Stimulated activated CD4-positive, alpha-beta T cell treated with anti-CD3 and anti-CD28 coated beads, Interleukin-15, amount 100 ng/mL, for 48 hours (primary cell): Measurements from ENCODE around the gene SERINC3.

Source experiments
- DNase-seq, 2 donors: peaks; one replicate each; pipeline ENCODE4 v3.0.0-alpha.2; 2020; ENCODE audit warnings: low read depth in 2 of 2

The SERINC3 gene

DNA sequence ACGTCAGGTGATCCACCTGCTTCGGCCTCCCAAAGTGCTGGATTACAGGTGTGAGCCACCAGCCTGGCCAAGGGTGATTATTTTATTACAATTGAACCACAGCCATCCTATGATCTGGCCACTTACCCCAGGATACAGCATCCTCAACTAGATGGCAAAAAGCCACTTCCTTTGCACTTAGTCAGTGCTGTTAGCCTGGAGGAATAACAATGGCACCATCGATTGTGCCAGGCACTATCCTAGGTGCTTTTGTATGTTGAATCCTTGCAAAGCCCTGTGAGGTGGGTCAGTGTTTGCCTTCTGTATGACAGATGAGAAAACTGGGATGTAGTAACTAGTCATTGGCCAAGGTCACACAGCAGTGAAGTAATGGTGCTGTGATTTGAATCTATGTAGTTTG is 57.4 kb downstream of the SERINC3 start:
- DNase-seq, result no peak

DNA sequence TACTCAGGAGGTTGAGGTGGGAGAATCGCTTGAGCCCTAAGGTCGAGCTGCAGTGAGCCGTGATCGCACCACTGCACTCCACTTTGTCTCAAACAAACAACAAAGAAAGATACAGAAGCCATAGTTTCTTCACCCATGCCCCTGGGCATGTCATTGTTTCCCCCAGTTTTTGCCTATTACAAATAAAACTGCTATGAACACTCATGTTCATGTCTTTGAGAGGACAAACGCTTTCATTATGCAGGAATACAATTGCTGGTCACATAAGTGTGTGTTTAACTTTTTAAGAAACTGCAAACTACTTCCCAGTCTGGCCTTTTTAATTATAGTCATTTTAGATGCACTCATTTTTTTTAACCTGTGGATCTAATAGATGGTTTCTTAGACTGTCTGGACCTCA is 58.4 kb downstream of the SERINC3 start:
- no peak for DNase-seq

DNA sequence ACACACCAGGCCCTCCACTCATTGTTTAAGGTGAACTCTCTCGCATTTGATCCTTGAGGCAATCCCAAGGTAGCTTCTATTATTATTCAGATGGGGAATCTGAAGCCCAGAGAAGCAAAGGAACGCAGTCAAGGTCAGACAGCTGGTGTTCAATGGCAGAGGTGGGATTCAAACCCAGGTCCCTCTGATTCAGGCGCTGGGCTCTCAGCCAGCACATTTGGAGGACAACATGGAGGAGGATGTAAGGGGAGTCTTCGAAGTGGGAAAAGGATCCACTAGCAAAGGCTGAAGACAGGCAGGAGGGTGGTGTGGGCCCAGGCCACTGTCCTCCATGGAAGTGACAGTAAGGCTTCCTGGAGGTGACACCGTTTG is 60.1 kb downstream of the SERINC3 start:
- no peak for DNase-seq

DNA sequence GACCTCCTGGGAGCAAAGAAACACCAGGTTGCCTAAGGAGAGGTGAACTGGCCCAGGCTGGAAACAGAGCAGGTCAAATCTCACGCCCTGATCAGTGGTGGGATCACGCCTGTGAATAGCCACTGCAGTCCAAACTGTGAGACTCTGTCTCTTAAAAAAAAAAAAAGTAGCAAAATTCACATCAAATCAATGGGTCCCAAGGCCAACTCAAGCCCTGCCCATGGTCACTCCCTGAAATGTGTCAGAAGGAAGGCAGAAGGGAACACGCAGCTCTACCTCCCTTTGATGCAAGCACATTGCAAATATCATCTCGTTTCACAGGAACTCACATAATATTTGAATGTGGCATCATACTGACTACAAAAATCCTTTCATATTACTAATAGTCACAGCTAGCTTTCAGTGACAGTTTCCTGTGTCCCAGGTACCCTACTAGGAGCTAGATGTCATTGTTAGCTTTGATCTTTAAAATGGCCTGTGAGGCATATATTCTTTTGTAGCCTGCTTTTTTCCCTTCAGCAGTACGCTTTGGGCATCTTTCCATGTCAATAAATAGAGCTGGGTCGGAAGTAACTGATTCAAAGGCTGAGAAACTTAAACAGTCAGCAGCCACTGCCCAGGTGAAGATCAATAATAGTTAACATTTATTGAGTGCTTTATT is 60.6 kb downstream of the SERINC3 start:
- no peak for DNase-seq

DNA sequence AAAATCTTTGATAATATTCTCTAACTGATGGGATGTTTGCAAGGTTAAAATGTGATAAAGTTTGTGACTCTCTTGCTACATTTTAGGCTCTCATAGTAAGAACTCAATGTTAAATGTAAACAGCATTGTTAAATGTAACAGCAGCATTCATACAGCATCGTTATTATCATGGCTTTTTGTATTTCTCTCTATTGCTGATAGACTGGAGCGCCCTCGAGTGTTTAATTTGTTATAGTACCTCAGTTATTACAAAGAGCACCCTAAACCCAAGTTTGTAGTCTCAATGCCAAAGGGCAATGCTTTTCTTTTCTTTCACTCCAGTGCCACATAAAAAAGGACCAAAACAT is 61.1 kb downstream of the SERINC3 start:
- no peak for DNase-seq

DNA sequence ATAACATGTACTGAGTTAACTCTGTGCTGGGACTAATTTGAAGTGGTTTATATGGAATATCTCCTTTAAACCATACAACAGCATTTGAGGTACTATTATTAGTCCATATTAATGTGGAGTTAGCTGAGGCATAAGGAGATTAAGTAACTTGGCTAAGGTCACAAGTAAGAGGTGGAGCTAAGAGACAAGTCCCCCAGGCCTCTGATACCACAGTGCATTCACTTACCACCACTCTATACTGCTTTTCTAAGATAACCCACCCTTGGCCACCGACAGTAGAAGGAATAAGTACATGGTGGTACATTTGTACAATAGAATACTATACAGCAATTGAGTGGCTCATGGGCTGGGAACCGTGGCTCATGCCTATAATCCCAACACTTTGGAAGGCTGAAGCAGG is 62.6 kb downstream of the SERINC3 start:
- no peak for DNase-seq

DNA sequence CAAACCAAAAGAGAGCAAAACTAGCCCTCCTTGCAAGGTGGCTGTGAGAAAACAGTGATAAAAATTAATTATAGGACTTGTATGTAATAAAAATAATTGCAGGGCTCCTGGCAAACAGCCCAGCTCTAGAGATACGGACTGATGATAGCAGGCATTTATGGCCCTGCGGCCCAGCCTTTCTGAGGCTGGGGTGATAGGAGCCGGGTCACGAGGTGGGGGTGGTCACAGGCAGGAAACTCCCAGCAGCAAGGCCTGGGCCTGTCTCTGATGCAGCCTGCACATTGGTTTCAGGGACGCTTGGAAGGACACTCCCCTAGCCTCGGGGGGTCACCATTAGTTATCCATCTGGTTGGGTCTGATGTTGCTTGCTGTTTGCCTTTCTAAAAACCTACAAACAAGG is 64.9 kb downstream of the SERINC3 start:
- no peak for DNase-seq

DNA sequence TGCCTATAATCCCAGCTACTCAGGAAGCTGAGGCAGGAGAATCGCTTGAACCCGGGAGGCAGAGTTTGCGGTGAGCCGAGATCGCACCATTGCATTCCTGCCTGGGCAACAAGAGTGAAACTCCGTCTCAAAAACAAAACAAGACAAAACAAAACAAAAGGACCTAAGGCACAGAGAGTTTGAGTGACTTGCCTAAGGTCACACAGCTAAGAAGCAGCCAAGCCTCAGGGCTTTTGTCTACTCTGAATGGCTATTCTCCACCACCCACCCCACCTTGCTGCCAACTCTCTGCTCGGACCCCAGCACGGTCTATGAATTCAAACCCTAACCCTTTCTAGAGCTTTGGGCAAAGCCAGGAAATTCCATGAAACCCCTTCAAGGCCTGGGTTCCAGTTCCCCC is 65.3 kb downstream of the SERINC3 start:
- no peak for DNase-seq

DNA sequence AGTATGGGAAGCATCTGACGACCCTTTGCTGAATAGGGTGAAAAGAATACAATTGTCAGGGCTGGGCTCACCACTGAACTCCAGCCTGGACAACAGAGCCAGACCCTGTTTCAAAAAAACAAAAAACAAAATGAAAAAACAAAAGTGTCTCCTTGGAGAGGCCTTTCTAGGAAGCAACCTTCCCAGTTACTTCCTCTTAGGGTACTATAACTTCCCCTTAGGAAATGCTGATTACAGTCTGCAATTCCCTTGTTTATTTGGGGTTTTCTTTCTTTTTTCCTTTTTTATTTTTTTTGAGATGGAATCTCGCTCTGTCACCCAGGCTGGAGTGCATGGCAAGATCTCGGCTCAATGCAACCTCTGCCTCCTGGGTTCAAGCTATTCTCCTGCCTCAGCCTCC is 66.7 kb downstream of the SERINC3 start:
- no peak for DNase-seq

DNA sequence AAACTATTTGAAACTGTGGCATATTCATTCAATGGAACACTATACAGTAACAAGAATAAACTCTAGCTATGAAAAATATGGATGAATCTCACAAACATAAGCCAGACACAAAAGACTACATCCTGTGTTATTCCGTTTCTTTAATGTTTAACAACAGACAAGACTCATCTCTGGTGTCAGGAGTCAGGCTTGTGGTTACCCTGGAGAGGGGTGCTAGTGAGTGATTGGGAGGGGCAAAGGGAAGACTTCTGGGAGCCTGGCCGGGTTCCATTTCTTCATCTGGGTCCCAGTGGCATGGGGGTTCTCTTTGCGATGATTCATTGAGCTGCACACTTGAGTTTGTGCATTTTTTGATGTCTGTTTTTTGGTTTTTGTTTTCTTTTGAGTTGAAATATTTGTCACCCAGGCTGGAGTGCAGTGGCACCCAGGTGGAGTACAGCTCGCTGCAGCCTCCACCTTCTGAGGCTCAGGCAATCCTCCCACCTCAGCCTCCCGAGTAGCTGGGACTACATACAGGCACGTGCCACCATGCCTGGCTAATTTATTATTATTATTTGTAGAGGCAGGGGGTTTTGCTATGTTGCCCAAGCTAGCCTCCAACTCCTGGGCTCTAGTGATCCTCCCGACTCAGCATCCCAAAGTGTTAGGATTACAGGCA is 67.4 kb downstream of the SERINC3 start:
- DNase-seq, result no peak

DNA sequence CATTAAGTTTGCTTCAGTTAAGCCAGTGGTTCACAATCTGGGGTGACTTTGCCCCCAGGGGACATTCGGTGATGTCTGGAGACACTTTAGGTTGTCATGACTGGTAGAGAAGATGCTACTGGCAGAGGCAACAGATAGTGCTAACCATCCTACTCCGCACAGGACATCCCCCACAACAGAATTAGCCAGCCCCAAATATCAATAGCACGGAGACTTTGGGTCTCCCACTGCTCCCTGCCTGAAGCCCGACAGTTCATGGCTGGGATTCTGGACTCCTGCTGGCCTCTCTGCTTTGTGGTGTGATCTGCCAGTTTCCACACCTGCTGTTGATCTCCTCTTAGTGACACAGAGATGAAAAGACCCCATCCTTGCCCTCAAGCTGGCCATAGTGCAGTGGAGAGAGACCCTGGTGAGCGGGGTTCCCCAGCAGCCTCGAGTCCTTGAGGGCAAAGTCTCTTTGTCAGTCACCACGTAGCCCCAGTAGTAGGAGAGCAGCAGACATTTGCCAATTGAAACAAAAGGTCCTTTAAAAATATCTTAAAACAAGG is 70.9 kb downstream of the SERINC3 start:
- no peak for DNase-seq

DNA sequence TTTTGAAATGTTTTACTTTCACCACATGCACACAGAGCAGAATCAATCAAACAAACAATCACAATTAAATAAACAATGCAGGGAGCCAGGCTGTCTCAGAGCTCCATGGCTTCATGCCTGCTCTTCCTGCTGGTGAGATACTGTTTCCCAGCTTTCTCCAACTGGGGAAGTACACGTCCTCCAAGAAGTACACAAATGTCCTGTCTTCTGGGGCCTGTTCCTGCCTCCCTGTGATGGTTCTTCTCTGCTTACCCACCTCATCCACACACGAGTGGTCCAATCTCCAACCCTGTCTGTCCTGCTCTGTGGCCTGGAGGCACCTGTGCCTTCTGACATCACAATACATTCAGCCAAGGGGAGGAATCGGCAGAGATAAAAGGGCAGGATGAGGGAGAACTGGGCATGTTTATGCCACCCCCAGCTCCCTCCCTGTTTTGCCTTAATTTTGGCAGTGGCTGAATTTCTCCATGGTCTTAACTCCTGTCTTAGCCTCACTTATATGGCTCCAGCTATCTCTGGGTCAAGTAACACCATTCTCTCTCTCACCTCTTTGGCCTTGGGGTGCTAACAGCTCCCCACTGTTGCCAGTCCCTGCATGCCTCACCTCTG is 71.5 kb downstream of the SERINC3 start:
- no peak for DNase-seq

DNA sequence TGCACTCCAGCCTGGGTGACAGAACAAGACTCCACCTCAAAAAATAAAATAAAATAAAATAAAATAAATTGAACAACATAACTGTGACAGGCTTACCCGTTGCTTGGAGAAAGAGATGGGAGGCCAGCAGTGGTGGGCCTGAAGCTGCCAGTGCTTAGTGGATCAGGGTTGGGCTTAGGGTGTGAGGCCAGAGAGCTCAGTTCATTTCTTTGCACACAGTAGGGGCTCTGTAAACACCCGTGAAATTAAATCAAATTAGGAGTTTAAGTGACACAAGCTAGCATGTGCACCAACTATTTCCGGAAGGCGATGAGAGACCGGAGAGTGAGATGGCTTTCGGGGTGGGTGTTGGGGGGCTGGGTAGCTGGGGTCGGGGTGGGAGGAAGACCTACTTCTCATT is 72.0 kb downstream of the SERINC3 start:
- DNase-seq, result no peak

DNA sequence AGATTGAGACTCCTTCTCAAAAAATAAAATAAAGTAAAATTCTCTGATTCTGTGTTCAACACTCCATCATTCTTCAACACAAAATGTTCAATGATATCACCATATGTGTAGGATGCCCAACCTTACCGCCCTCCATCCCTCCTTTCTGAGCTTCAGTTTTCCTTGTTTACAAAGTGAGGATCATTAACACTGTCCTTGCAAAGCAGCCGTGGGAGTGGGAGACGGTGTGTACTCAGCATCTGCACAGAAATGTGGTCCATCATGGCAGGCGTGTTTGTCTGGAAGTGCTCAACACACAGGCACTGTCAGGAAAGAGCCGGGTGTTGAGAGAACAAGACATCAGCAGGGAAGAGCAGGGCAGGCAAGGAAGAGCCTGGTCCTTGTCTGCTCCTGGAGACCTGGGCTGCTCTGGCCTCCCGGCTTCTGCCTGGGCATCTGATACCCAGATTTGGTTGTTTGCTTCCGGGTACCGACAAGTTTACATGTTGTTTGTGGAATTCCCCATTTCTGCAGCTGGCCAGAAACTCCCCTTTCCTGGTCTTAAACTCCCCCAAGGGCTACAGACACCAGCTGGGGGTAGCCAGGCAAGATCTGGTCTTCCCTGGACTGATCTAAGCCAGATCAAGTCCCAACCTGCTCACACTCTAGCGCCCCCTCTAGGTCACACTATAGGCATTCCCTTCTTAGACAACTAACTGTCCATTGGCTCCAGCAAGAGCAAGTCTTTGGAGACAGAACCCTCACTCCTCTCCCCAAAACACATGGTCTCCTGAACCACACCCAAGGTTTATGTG is 72.9 kb downstream of the SERINC3 start:
- DNase-seq, result peak in 1 of 2 donors; percentile 16

DNA sequence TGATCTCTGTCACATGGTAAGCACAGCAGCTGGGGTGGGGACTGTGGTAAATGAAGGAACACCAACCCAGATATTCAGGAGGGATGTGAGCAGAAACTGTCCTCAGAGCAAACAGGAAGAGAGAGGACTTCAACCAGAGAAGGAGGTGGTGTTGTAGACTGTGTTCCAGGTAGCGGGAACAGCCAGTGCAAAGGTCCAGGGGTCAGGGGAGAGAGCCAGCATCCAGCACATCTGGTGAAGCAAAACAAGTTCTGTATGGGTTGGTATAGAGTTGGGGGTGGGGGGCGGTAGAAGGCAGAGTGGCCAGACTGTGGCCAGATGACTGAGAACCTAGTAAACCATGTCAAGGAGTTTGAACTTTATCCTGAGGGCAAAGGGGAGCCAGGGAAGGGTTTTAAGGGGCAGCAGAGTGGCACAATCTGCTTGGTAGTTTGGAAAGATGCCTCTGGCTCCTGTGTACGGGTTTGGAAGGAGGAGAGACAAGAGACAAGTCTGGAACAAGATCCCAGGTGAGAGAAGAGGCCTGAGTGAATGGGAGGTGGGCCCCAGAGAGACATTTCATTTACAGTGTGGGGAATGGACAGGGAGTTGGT is 73.9 kb downstream of the SERINC3 start:
- DNase-seq, result no peak
